Fibroblast of lung (primary cell): Measurements from ENCODE around the gene SOX1. TPM values are rescaled to one million over a fixed set of nuclear protein-coding genes. Genes with fewer than 3 reads are reported as not detected.

Source experiments
- DNase-seq, 2 donors: peaks; one replicate each; pipeline versions ENCODE4 v3.0.0 to v3.0.0-alpha.2; 2010; ENCODE audit warnings: low read depth in 2 of 2
- H2AFZ ChIP-seq: 2 replicates; pipeline ENCODE4 v1.5.1; 2012; ENCODE audit warnings: low read length, control low read depth, inconsistent platforms
- H3K27ac ChIP-seq: 2 replicates; pipeline ENCODE4 v1.5.1; 2011; ENCODE audit warnings: low read length, control low read depth; ENCODE audit not compliant: insufficient read depth
- H3K27me3 ChIP-seq: 2 replicates; pipeline ENCODE4 v1.5.1; 2011; ENCODE audit warnings: mild to moderate bottlenecking, low read length; ENCODE audit not compliant: control insufficient read depth, insufficient read depth
- H3K36me3 ChIP-seq: 2 replicates; pipeline ENCODE4 v1.5.1; 2011; ENCODE audit warnings: low read length; ENCODE audit not compliant: control insufficient read depth, insufficient read depth
- H3K4me1 ChIP-seq: 2 replicates; pipeline ENCODE4 v1.5.1; 2011; ENCODE audit warnings: low read length; ENCODE audit not compliant: control insufficient read depth, insufficient read depth; ENCODE audit errors: extremely low read depth
- H3K4me2 ChIP-seq: 2 replicates; pipeline ENCODE4 v1.5.1; 2011; ENCODE audit warnings: low read length, control low read depth; ENCODE audit not compliant: insufficient read depth; ENCODE audit errors: extremely low read depth
- H3K4me3 ChIP-seq, 4 experiments: fragments of 200-600 bp in 1 of 4; sonication (generic) in 1 of 4; replicated peaks in 1 of 4; 2 replicates each; pipeline ENCODE4 v1.5.1; 2011 to 2016; ENCODE audit warnings: low read length in 4 of 4, low read depth in 3 of 4, mild to moderate bottlenecking in 3 of 4, control low read depth in 2 of 4, inconsistent platforms in 1 of 4, mixed read lengths in 1 of 4; ENCODE audit not compliant: insufficient read depth in 1 of 4; ENCODE audit errors: control extremely low read depth in 1 of 4
- H3K79me2 ChIP-seq: 2 replicates; pipeline ENCODE4 v1.5.1; 2012; ENCODE audit warnings: mild to moderate bottlenecking, low read length, inconsistent platforms; ENCODE audit not compliant: control insufficient read depth, insufficient read depth
- H3K9ac ChIP-seq: 2 replicates; pipeline ENCODE4 v1.5.1; 2011; ENCODE audit warnings: mild to moderate bottlenecking, low read length, control low read depth; ENCODE audit not compliant: insufficient read depth
- H3K9me3 ChIP-seq: 2 replicates; pipeline ENCODE4 v1.5.1; 2012; ENCODE audit warnings: low read depth, low read length; ENCODE audit not compliant: control insufficient read depth, insufficient read depth
- H4K20me1 ChIP-seq: 2 replicates; pipeline ENCODE4 v1.5.1; 2011; ENCODE audit warnings: low read length; ENCODE audit not compliant: control insufficient read depth, insufficient read depth; ENCODE audit errors: extremely low read depth
- EZH2 ChIP-seq: IDR thresholded peaks from 2 replicates; pipeline ENCODE4 v1.5.1; 2012; ENCODE audit warnings: low read length, control low read depth, mild to moderate bottlenecking; ENCODE audit errors: missing control alignments
- polyA plus RNA-seq, 2 donors: library from polyadenylated mRNA; depleted of rRNA in 1 of 2; stranded (reverse) in 1 of 2; unstranded in 1 of 2; fragments of >200 nt; gene quantifications; 2 replicates each; pipeline ENCODE4 v1.2.1, GENCODE V29; 2011 to 2012; ENCODE audit warnings: missing spikeins in 1 of 2
- total RNA-seq: library from RNA; depleted of rRNA; stranded (reverse); fragments of >200 nt; gene quantifications from 2 replicates; pipeline ENCODE4 v1.2.1, GENCODE V29; 2014
- TF ChIP-seq, protein P1 (sequence below), 2 donors: IDR thresholded peaks in 1 of 2; conservative IDR thresholded peaks in 1 of 2; 1 replicate in 1 of 2; 2 replicates in 1 of 2; pipeline ENCODE4 v1.5.1; 2011 to 2012; ENCODE audit warnings: low read length in 2 of 2, control low read depth in 1 of 2, inconsistent platforms in 1 of 2, low read depth in 1 of 2, mild to moderate bottlenecking in 1 of 2

SOX1 gene
- total and polyA plus RNA-seq, 2 donors (not counting 1 experiment from before 2014, with no cell fraction given), result not detected

DNA sequence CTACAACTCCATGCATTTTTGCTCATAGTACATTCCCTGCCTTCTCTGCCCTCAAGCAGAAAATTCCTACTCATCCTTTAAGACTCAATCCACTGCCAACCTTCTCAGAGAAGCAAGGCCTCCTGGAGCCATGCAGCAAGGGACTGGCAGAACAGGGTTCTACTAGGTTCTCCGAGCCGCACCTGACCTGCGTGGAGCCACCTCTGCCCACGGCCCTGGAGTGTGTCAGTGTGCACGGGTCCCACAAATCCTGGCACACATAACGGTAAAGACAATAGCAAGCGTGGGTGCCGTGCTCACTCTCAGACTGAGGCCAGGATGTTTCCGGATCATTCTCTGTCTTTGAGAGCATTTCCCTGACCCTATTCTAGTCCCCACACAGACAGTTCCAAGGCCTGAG is 30.0 kb downstream of the SOX1 start:
- Histone ChIP-seq H4K20me1 (no peaks in the 10 kb centered on the region), H3K27me3 (no peaks in the 10 kb centered on the region), H3K9me3 (no peaks in the 10 kb centered on the region), H3K79me2 (no peaks in the 10 kb centered on the region), H3K36me3 (no peaks in the 10 kb centered on the region), H2AFZ (no peak overlapping the region), H3K4me3 (no peak overlapping the region), H3K4me2 (no peak overlapping the region), H3K9ac (no peak overlapping the region), H3K4me1 (no peaks in the 10 kb centered on the region), H3K27ac (no peak overlapping the region)
- TF ChIP-seq EZH2, result no peak
- TF ChIP-seq, protein P1, sequence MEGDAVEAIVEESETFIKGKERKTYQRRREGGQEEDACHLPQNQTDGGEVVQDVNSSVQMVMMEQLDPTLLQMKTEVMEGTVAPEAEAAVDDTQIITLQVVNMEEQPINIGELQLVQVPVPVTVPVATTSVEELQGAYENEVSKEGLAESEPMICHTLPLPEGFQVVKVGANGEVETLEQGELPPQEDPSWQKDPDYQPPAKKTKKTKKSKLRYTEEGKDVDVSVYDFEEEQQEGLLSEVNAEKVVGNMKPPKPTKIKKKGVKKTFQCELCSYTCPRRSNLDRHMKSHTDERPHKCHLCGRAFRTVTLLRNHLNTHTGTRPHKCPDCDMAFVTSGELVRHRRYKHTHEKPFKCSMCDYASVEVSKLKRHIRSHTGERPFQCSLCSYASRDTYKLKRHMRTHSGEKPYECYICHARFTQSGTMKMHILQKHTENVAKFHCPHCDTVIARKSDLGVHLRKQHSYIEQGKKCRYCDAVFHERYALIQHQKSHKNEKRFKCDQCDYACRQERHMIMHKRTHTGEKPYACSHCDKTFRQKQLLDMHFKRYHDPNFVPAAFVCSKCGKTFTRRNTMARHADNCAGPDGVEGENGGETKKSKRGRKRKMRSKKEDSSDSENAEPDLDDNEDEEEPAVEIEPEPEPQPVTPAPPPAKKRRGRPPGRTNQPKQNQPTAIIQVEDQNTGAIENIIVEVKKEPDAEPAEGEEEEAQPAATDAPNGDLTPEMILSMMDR (conservative IDR thresholded peaks at IDR 0.05 in 1 of 2, IDR thresholded peaks at IDR 0.05 in 1 of 2; ENCODE audit: low read depth in 1 of 2, low read length in 2 of 2), result no peak
- no peak for DNase-seq

DNA sequence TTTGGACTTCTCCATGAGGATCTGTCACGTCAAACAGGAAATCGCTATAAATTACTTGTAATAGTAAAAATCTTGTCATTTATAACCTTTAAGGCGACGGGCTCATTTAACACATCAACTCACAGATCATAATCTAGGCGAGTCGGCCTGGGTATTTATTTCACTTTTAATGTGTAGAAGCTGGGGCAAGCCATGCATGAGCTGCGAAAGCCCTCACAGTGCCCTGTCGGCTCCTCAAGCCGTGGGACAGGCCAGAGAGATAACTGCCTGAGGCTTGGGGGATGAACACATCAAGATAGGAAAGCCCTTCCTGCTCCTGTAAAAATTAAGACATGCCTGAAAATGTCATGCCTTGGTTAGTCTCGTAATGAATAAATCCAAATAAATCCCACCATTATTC is 30.8 kb downstream of the SOX1 start:
- no peak for TF ChIP-seq EZH2
- TF ChIP-seq, protein P1 (conservative IDR thresholded peaks at IDR 0.05 in 1 of 2, IDR thresholded peaks at IDR 0.05 in 1 of 2; ENCODE audit: low read depth in 1 of 2, low read length in 2 of 2), result no peak
- no peaks in the 10 kb centered on the region for H3K27me3 ChIP-seq
- no peak overlapping the region for H3K9ac ChIP-seq
- H3K4me1 ChIP-seq, result no peaks in the 10 kb centered on the region
- no peaks in the 10 kb centered on the region for H3K36me3 ChIP-seq
- H3K9me3 ChIP-seq, result no peaks in the 10 kb centered on the region
- H3K4me2 ChIP-seq, result no peak overlapping the region
- no peak overlapping the region for H3K4me3 ChIP-seq
- no peaks in the 10 kb centered on the region for H4K20me1 ChIP-seq
- H2AFZ ChIP-seq, result no peak overlapping the region
- no peaks in the 10 kb centered on the region for H3K79me2 ChIP-seq
- H3K27ac ChIP-seq, result no peak overlapping the region
- no peak for DNase-seq

DNA sequence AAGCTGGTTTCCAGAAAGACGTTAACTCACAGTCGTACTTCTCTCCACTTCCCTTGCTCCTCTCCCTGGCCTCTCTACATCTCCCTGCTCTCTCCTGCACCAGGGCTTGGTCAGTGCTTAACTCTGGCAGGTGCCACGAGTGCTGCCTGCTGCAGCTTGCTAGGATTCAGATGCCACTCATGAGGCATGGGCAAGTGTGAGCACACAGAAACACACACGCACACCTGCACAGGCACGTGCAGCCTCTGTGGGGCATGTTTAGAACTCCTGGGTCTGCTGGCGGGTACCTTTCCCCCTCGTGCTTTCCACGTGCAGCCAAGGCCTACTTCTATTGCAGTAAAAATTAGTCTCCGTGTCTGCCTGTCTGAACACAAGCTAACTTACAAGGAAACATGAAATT is 31.8 kb downstream of the SOX1 start:
- Histone ChIP-seq H3K79me2 (no peaks in the 10 kb centered on the region), H3K27me3 (no peaks in the 10 kb centered on the region), H3K4me2 (no peak overlapping the region), H3K4me3 (no peak overlapping the region), H3K36me3 (no peaks in the 10 kb centered on the region), H3K4me1 (no peaks in the 10 kb centered on the region), H3K9ac (no peak overlapping the region), H3K9me3 (no peaks in the 10 kb centered on the region), H3K27ac (no peak overlapping the region), H4K20me1 (no peaks in the 10 kb centered on the region), H2AFZ (no peak overlapping the region)
- TF ChIP-seq, protein P1 (conservative IDR thresholded peaks at IDR 0.05 in 1 of 2, IDR thresholded peaks at IDR 0.05 in 1 of 2; ENCODE audit: low read depth in 1 of 2, low read length in 2 of 2), result no peak
- no peak for TF ChIP-seq EZH2
- no peak for DNase-seq
